Neural cell (in vitro differentiated cells): ENCODE results near the gene ENDOD1. TPM values are rescaled to one million over a fixed set of nuclear protein-coding genes. Genes with fewer than 3 reads are reported as not detected.
"Not testable (repeated sequence)": the region's sequence is repeated elsewhere in the genome, so short reads cannot be mapped to it uniquely, and the experiment has no call there.

ENCODE experiments used
- H2AFZ ChIP-seq: fragments of 200-600, 300-800 bp; sonication (generic), shearing (Covaris generic); 2 replicates; pipeline ENCODE4 v1.6.0; 2014; ENCODE audit warnings: low read depth, mild to moderate bottlenecking, antibody characterized with exemption, low read length, moderate library complexity
- H3F3A ChIP-seq: fragments of 200-600 bp; shearing (Covaris generic); 2 replicates; pipeline ENCODE4 v1.6.1; 2016; ENCODE audit warnings: mild to moderate bottlenecking, moderate library complexity, mixed read lengths, antibody characterized with exemption, low read length; ENCODE audit not compliant: insufficient read depth, poor library complexity, severe bottlenecking
- H3K27ac ChIP-seq: fragments of 200-600, 300-800 bp; sonication (generic), shearing (Covaris generic); 2 replicates; pipeline ENCODE4 v1.5.1; 2014; ENCODE audit warnings: mild to moderate bottlenecking, low read length, moderate library complexity
- H3K27me3 ChIP-seq: fragments of 300-800, 200-600 bp; sonication (generic), shearing (Covaris generic); 2 replicates; pipeline ENCODE4 v1.6.0; 2014; ENCODE audit warnings: mild to moderate bottlenecking, low read depth, low read length, moderate library complexity; ENCODE audit not compliant: insufficient read depth
- H3K36me3 ChIP-seq: fragments of 300-800, 200-600 bp; sonication (generic), shearing (Covaris generic); 2 replicates; pipeline ENCODE4 v1.5.1; 2014; ENCODE audit warnings: mild to moderate bottlenecking, antibody characterized with exemption, low read length, moderate library complexity; ENCODE audit not compliant: insufficient read depth
- H3K4me2 ChIP-seq: fragments of 300-800, 200-600 bp; sonication (generic), shearing (Covaris generic); 2 replicates; pipeline ENCODE4 v1.6.0; 2014; ENCODE audit warnings: mild to moderate bottlenecking, low read length
- H3K4me3 ChIP-seq: fragments of 300-800, 200-600 bp; sonication (generic), shearing (Covaris generic); 2 replicates; pipeline ENCODE4 v1.5.1; 2014; ENCODE audit warnings: mild to moderate bottlenecking, low read length, moderate library complexity
- H3K79me2 ChIP-seq: fragments of 200-600 bp; shearing (Covaris generic); replicated peaks from 2 replicates; pipeline ENCODE4 v1.6.0; 2014; ENCODE audit warnings: mild to moderate bottlenecking, low read length, moderate library complexity; ENCODE audit not compliant: insufficient read depth
- H3K9ac ChIP-seq: fragments of 300-800, 200-600 bp; sonication (generic), shearing (Covaris generic); 2 replicates; pipeline ENCODE4 v1.6.1; 2016; ENCODE audit warnings: mild to moderate bottlenecking, low read length, mixed read lengths
- H3K9me2 ChIP-seq: fragments of 200-600 bp; shearing (Covaris generic); 2 replicates; pipeline ENCODE4 v1.6.1; 2016; ENCODE audit warnings: mild to moderate bottlenecking, low read length, mixed read lengths; ENCODE audit not compliant: insufficient read depth
- H3K9me3 ChIP-seq: fragments of 200-600, 300-800 bp; sonication (generic), shearing (Covaris generic); 2 replicates; pipeline ENCODE4 v1.6.1; 2016; ENCODE audit warnings: mild to moderate bottlenecking, mixed run types, low read length, moderate library complexity, mixed read lengths
- H4K20me1 ChIP-seq: fragments of 200-600 bp; shearing (Covaris generic); 2 replicates; pipeline ENCODE4 v1.6.1; 2016; ENCODE audit warnings: mild to moderate bottlenecking, mixed run types; ENCODE audit not compliant: insufficient read depth
- EP300 ChIP-seq: fragments of 450-650 bp; conservative IDR thresholded peaks from 2 replicates; pipeline ENCODE4 v1.6.1; 2014; ENCODE audit warnings: antibody characterized with exemption, mild to moderate bottlenecking, moderate library complexity; ENCODE audit not compliant: poor library complexity, severe bottlenecking
- EZH2 ChIP-seq: fragments of 200-600, 300-800 bp; shearing (Covaris generic), sonication (generic); IDR thresholded peaks from 2 replicates; pipeline ENCODE4 v1.6.1; 2014; ENCODE audit warnings: antibody characterized with exemption, low read length, borderline replicate concordance, mild to moderate bottlenecking; ENCODE audit not compliant: insufficient read depth, poor library complexity, severe bottlenecking
- MXI1 ChIP-seq: fragments of 450-650 bp; conservative IDR thresholded peaks from 2 replicates; pipeline ENCODE4 v1.6.1; 2014; ENCODE audit warnings: antibody characterized with exemption, mild to moderate bottlenecking; ENCODE audit not compliant: poor library complexity, severe bottlenecking
- POLR2AphosphoS5 ChIP-seq: IDR thresholded peaks from 2 replicates; pipeline ENCODE4 v1.6.1; 2012
- RAD21 ChIP-seq: fragments of 450-650 bp; conservative IDR thresholded peaks from 2 replicates; pipeline ENCODE4 v1.6.1; 2014; ENCODE audit warnings: antibody characterized with exemption, mild to moderate bottlenecking, moderate library complexity
- REST ChIP-seq: IDR thresholded peaks from 2 replicates; pipeline ENCODE4 v1.6.1; 2012; ENCODE audit warnings: borderline replicate concordance
- SMC3 ChIP-seq: fragments of 450-650 bp; conservative IDR thresholded peaks from 2 replicates; pipeline ENCODE4 v1.6.1; 2014; ENCODE audit warnings: antibody characterized with exemption, mild to moderate bottlenecking, moderate library complexity; ENCODE audit not compliant: poor library complexity
- TAF1 ChIP-seq: IDR thresholded peaks from 2 replicates; pipeline ENCODE4 v1.6.1; 2012; ENCODE audit warnings: low read depth
- polyA plus RNA-seq: library from polyadenylated mRNA; depleted of rRNA; stranded (reverse); fragments of >200 nt; gene quantifications from 2 replicates; pipeline ENCODE4 v1.2.3, GENCODE V29; 2014
- TF ChIP-seq, protein P1 (sequence below): fragments of 450-650 bp; IDR thresholded peaks from 2 replicates; pipeline ENCODE4 v1.5.1; 2014; ENCODE audit warnings: antibody characterized with exemption, mild to moderate bottlenecking, moderate library complexity; ENCODE audit not compliant: poor library complexity, severe bottlenecking

ENDOD1 gene
- polyA plus RNA-seq, 1 donor from 2014 or later = 4.9 TPM

GRCh38 chr11:95111471-95111870 lies 21.8 kb downstream of the ENDOD1 start:
- H3K79me2 ChIP-seq, H3K36me3 ChIP-seq, H3F3A ChIP-seq, H3K27ac ChIP-seq, H3K4me2 ChIP-seq, H3K9me3 ChIP-seq, H3K27me3 ChIP-seq, H2AFZ ChIP-seq, H4K20me1 ChIP-seq, H3K9ac ChIP-seq, H3K9me2 ChIP-seq, H3K4me3 ChIP-seq: not testable (repeated sequence)

DNA sequence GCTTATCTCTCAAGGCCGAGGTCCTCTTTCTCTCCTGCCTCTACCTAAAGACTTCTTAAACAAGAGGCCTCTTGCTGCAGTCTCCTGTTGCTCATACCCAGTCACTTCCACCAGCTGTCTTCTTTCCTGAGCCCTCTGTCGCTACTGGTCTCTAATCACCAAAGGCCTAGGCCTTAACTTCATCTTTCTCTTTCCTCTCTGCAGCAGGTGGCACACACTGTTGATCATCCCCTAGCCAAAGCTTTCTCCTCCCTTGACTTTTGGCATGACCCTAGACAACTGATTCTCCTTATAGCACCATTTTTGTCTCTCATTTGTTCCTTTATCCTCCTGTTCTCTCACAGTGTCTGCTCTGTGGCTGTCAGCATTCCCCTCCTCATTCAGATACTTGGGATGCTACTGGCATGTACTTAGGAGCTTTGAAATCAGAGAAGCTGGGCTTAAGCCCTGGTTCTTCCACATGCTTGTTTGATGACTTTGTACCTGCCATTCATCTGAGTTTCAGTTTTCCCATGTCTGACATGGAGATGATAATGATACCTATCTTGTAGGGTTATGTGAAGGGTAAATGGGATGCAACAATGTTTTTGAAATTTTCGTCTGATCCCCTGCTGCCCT lies 22.4 kb downstream of the ENDOD1 start:
- Histone ChIP-seq H3K79me2 (no peaks in the 10 kb centered on the region), H3K9me3 (no peaks in the 10 kb centered on the region), H3K9ac (no peak overlapping the region), H3K4me3 (no peak overlapping the region), H3F3A (no peaks in the 10 kb centered on the region), H3K9me2 (no peaks in the 10 kb centered on the region), H4K20me1 (no peaks in the 10 kb centered on the region), H3K4me2 (no peak overlapping the region), H3K36me3 (no peaks in the 10 kb centered on the region), H3K27me3 (no peaks in the 10 kb centered on the region), H2AFZ (no peak overlapping the region), H3K27ac (no peak overlapping the region)
- TF ChIP-seq POLR2AphosphoS5 (no peak), EZH2 (no peak), TAF1 (no peak)

DNA sequence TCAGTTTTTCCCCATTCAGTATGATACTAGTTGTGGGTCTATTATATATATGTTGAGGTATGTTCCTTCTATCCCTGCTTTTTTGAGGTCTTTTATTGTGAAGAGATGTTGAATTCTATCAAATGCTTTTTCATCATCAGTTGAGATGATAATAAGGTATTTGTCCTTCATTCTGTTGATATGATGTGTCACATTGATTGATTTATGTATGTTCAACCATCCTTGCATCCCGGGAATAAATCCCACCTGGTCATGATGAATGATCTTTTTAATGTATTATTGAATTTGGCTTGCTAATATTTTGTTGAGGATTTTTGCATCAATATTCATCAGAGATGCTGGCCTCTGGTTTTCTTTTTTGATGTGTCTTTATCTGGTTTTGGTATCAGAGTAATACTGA lies 26.0 kb downstream of the ENDOD1 start:
- H3K9me3 ChIP-seq = no peaks in the 10 kb centered on the region
- no peaks in the 10 kb centered on the region for H3K9me2 ChIP-seq
- H3K4me2 ChIP-seq = no peak overlapping the region
- no peaks in the 10 kb centered on the region for H3K79me2 ChIP-seq
- no peaks in the 10 kb centered on the region for H3F3A ChIP-seq
- H3K27me3 ChIP-seq = no peaks in the 10 kb centered on the region
- H3K36me3 ChIP-seq = no peaks in the 10 kb centered on the region
- H4K20me1 ChIP-seq = no peaks in the 10 kb centered on the region
- no peak overlapping the region for H3K27ac ChIP-seq
- TF ChIP-seq MXI1 (no peak), EZH2 (no peak), REST (no peak), RAD21 (no peak), SMC3 (no peak), POLR2AphosphoS5 (no peak), TAF1 (no peak), EP300 (no peak)
- TF ChIP-seq, protein P1, sequence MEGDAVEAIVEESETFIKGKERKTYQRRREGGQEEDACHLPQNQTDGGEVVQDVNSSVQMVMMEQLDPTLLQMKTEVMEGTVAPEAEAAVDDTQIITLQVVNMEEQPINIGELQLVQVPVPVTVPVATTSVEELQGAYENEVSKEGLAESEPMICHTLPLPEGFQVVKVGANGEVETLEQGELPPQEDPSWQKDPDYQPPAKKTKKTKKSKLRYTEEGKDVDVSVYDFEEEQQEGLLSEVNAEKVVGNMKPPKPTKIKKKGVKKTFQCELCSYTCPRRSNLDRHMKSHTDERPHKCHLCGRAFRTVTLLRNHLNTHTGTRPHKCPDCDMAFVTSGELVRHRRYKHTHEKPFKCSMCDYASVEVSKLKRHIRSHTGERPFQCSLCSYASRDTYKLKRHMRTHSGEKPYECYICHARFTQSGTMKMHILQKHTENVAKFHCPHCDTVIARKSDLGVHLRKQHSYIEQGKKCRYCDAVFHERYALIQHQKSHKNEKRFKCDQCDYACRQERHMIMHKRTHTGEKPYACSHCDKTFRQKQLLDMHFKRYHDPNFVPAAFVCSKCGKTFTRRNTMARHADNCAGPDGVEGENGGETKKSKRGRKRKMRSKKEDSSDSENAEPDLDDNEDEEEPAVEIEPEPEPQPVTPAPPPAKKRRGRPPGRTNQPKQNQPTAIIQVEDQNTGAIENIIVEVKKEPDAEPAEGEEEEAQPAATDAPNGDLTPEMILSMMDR = no peak
- H2AFZ ChIP-seq = no peak overlapping the region
- no peak overlapping the region for H3K4me3 ChIP-seq
- H3K9ac ChIP-seq = no peak overlapping the region
